ENCODE results near the gene ANHX.
"Not testable (repeated sequence)": the region's sequence is repeated elsewhere in the genome, so short reads cannot be mapped to it uniquely, and the experiment has no call there.

The ANHX gene

DNA sequence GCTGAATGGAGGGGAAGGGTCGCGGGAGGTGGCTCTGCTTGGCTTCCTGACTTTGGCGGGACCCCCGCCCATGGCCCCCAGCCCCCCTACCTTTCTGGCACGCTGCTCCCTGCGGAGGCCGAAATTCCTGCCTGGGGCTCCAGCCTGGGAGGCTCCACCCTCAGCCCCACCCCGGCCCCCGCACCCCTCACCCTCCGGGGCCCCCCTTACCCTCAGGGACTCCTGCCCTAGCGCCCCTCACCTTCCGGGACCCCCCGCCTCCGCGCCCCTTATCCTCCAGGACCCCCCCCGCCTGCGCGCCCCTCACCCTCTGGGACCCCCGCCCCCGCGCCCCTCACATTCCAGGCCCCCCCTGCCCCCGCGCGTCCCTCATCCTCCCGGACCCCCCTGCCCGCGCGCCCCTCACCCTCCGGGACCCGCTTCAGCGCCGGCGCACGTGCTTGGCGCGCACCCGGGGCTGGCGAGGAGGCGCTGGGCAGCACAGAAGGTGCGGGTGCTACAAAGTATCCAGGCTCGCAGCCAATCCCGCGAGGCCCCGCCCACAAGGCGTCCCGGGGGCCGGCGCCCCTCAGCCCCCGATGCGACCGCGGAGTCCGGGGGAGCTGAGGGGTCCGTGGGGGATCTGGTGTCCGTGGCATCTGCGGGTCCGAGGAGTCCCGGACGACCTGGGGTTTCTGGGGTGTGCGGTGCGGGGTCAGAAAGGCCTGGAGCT lies at the start of gene ANHX:
Gene ANHX, minus strand, starts transcription at position 477 of the 712 bp plus-strand sequence. CDS start 1,521 bp downstream, outside the sequence.
- DNase-seq (ENCODE audit: low read depth in 2 of 2): no peak

DNA sequence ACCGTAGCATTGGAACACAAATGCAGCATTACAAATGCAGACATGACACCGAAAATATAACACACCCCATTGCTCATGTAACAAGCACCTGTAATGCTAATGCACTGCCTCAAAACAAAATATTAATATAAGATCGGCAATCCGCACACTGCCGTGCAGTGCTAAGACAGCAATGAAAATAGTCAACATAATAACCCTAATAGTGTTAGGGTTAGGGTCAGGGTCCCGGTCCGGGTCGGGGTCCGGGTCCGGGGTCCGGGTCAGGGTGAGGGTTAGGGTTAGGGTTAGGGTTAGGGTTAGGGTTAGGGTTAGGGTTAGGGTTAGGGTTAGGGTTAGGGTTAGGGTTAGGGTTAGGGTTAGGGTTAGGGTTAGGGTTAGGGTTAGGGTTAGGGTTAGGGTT lies 29.0 kb upstream of the ANHX start:
- not testable (repeated sequence) for DNase-seq (ENCODE audit: low read depth in 2 of 2)

DNA sequence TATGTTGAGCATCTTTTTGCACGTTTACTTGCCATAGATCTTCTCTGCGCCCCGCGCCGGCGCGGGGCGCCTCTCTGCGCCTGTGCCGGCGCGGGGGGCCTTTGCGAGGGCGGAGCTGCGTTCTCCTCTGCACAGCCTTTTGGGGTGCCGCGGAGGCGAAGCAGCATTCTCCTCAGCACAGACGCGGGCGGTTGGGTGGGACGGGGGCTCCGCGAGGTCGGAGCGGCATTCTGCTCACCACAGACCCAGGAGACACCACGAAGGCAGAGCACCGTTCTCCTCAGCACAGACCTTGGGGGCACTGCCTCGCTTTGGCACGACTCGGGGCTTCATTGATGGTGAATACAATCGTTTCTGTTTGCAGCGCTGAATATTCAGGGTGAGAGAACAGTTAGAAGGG lies 28.5 kb upstream of the ANHX start:
- no peak for DNase-seq (ENCODE audit: low read depth in 2 of 2)

DNA sequence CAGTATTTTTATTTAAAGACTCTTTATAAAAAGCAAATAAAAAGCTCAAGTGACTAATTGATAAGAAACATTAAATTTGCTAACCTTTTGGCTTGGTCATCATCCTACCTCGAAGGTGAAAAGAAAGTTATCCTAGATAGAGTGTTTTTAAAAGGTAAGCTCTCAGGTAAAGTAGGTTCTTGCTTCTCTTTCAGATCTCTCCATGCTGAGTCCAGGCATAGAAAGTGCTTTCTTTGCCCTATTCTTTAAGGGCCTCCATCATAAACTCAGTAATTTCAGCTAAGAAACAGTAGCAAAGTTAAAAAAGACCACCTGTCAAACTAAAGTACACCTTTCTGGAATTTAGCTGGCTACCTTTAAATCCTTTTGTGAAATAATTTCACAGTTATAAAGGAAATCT lies 20.6 kb upstream of the ANHX start:
- no peak for DNase-seq (ENCODE audit: low read depth in 2 of 2)

DNA sequence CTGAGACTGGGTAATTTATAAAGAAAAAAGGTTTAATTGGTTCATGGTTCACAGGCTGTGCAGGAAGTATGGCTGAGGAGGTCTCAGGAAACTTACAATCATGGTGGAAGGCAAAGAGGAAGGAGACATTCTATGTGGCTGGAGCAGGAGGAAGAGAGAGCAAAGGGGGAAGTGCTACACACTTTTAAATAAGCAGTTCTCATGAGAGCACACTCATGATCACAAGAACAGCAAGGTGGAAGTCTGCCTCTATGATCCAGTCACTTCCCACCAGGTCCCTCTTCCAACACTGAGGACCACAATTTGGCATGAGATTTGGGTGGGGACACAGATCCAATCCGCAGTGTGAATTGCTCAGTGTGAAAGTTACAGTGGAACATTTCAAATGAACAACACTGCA lies 20.2 kb upstream of the ANHX start:
- not testable (repeated sequence) for DNase-seq (ENCODE audit: low read depth in 2 of 2)

DNA sequence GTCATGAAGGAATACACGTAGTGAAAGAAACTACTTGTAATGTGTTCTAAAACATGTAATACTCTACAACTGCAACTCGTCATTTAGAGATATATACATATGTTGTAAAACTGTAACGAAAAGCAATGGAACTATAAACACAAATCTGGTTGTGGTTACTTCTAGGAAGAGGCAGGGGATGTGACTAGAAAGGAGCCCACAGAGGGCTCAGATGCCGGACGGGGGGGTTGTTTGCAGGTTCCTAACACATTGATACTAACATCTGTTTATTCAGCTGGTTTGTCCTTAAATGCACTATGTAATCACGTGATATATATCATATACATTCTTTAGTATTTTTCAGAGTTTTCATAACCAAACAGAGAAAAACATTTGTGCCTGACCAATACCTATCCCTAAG lies 16.1 kb upstream of the ANHX start:
- no peak for DNase-seq (ENCODE audit: low read depth in 2 of 2)

DNA sequence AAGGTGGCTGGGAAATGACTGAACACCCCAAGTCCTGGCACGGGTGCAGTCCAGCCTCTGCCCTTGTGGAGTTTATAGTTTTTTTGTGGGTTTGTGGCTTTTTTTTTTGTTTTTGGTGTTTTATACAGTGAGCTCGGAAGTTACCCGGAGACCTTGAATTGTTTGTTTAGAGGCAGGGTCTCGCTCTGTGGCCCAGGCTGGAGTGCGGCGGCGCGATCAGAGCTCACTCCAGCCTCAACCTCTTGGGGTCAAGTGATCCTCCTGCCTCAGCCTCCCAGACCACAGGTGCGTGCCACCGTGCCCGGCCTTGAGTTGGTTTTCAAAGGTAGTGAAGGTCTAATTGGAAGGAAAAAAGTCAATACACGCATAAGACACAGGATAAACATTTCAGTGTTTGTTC lies 879 bp upstream of the ANHX start:
- DNase-seq (ENCODE audit: low read depth in 2 of 2): no peak

DNA sequence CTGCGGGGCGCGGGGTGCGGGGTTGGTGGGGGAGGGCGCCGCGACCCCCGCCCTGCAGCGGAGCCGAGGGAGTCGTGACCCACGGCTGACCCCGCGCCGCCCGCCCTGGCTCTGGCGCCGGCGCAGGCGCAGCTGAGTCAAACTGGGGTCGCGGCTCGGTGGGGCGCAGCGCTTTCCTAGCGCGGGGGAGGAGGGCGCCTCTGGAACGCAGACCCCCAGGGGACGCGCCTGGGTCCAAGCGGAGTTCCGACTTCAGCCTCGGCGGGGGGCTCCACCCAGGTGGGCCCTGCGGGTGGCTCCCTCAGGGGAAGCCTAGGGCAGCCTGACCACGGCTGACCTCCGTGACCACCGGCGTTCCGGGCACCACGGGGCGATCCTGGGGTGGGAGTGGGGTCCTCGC lies 467 bp upstream of the ANHX start:
- DNase-seq (ENCODE audit: low read depth in 2 of 2): no peak

DNA sequence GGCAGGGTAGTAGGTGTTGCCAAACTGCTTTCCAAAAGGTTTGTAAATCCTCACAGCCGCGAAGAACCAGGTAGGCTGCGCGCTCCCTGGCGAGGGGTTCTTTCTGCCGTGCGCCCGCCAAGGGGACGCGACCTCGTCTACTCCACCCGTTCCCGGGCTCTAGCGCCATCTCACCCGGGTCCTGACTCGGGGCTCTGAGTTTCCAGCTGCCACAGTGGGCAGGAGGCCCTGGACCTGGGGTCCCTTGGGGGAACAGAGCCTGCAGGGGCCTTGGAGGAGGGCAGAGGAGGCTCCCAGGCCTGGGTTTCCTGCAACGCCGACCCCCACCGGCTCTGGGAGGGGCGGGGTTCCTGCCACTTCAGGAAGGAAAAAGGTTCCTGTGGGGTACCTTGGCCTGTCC lies 706 bp downstream of the ANHX start:
- DNase-seq (ENCODE audit: low read depth in 2 of 2): no peak

DNA sequence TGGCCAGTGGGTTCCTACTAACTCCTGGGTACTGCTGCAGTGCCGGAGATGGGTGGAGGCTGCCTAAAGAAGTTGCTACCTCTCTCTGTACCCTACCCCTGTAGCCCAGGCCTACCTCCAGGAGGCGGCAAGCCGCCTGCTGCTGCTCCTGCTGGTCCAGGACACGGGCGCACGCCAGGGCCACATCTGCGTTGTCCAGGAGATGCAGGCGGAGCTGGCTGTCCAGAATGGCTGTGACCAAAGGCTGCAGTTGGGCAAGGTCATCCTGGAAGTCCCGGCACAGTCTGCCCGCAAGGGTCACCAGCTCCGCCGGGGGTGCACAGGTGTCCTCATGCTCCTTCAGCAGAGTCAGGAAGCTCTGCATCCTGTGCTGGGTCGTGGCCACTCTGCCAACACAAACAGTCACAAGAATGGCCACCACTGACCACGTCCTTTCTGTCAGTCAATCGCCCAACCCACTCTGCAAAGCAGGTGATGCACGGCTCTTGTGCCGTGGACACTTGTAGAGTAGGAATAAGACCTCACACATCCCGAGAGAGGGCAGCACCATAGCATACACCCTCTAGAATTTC lies 1.6 kb downstream of the ANHX start:
- no peak for DNase-seq (ENCODE audit: low read depth in 2 of 2)

DNA sequence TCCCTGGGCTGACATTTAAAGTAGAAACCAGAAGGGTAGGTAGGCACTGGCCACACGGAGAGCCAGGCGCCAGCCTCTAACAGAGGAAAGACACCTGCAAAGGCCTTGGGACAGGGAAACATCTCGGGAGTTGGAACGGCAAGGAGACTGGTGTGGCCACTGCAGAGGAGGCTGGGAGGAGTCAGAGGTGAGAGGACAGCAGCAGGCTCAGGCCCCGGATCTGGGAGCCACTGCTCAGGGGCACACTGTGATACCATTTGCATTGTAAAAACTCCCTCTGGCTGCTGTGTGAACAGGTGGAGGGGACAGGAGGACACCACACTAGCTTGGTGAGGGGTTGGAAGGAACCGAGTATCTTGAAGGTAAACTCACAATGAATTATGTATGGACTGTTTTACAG lies 2.7 kb downstream of the ANHX start:
- DNase-seq (ENCODE audit: low read depth in 2 of 2): no peak

DNA sequence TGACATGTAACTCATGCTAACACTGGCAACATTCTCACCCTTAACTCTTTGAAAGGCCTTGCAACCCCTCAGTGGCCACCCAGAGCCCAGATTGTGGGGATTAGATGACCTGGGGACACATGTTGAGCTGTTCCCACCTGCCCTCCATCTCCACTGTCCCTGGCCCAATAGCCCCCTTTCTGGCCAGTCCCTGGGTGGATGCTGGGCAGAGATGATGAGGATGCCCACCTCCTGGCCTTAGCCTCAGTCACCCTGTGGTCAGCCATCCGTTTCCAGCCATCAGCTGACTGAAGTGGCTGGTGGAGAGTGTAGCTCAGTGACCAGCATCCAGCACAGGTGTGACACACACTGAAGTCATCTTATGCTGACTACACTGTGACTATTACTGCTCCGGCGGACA lies 4.7 kb downstream of the ANHX start:
- no peak for DNase-seq (ENCODE audit: low read depth in 2 of 2)

DNA sequence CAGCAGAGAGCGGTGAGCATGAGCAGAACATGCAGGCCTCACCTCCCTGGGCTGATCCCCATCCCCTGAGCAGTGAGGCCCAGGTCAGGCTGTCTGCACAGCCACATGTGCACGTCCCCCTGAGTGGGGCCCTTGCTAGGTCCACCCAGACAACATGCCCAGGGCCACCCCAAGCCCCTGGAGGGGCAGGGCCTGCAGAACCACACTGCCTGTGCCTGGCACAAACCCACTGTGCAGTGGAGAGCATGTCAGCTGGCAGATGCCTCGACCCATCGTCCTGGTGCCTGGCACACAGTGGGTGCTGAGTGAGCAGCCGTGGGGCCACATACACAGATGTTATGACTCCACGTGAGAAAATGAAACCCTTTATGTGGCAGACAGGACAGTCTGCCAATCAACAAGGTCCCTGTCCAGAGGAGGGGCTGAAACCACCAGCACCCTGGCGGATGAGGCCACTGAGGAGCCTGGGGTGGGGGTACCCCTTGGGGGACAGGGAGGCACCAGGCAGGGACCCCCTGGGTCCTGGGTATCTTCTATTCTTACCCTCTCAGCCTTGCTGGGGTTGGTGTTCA lies 8.3 kb downstream of the ANHX start:
- no peak for DNase-seq (ENCODE audit: low read depth in 2 of 2)

DNA sequence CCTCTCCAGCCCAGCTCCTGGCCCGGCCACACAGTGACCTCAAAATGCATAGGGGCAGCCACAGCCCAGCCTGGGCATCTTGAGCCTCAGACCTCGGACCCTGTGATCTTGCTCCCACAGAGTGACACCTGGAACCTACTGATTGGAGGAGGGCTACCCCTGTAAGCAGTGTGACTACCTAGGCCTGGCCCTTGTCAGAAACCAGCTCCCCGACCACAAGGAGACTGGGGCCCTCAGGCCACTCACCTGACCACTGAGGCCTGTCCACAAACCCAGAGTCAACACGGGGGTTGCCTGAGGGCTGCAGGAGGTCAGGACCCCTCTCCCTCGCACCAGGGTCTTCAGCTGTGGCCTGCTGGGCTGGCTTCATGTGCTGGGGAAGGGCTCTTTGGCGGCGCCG lies 9.0 kb downstream of the ANHX start:
- DNase-seq (ENCODE audit: low read depth in 2 of 2): no peak

DNA sequence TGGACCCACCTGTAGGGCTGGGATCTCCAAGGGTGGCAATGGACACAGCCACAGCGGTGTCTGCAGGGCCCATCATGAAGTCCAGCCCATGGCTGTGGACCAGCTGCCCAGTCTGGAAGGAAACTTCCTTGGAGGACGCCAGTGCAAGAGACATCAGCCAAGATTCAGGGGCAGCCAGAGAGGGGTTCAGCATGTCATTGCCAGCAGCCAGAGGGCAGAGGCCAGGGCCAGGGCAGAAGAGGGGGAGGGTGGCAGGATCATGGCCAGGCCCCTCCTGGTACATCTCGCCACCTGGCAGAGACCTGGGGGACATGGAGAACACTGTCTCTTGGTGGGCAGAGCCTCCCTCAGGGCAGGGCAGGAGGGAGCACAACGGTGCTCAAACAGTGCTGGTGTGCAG lies 10.2 kb downstream of the ANHX start:
- no peak for DNase-seq (ENCODE audit: low read depth in 2 of 2)

DNA sequence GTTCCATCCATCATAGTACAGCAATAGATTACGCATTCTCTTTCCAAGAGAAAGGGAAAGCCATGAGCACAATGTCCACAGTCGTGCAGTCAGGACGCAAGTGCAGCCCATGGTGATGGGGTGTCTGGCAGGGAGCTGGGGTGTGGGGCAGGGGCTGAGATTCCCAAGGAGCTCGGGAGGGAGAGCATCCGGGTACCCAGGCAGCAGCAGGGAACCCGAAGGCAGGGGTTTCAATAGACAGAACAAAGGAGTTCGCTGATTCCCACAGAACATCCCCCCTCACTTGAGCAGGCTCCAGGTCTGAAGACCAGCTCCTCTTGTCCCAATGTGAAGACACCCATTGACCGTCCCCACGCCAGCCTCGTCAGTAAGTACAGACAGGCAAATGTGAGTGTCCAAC lies 13.5 kb downstream of the ANHX start:
- no peak for DNase-seq (ENCODE audit: low read depth in 2 of 2)

DNA sequence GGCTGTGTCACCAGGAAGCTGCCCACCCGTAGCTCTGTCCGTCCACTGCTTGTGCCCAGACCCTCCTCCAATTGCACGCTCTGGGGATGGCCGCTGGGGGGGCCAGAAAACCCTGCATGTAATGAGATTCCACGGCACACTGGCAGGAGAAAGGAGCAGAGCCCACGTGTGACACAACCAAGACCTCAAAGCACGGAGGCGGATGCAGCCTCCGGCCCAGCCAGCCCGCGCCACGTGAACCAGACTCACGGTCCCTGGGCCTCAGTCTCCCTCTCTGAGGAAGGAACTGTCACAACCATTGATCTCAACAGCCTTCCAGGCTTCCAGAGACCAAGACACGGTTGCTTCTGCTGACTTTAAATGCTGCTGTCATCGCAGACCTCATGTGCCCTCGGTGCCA lies 14.4 kb downstream of the ANHX start:
- no peak for DNase-seq (ENCODE audit: low read depth in 2 of 2)

DNA sequence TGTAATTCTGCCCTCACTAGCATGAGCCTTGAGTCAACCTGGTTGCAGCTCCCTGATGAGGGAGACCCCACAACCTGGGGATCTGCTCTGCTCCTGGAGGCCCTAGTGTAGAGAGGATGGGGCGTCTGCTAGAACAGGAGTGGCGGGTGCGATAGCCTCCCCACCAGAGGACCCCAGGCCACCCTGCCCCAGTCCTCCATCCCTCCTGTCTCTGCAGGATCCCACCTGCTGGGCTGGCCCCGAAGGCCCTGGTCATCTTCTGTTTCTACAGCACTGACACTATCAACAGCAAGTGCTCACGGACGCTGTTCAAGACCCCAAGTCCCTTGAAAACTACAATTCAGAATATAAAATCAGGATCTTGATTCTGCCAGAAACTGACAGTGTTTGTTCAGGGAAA lies 15.2 kb downstream of the ANHX start:
- DNase-seq (ENCODE audit: low read depth in 2 of 2): no peak

DNA sequence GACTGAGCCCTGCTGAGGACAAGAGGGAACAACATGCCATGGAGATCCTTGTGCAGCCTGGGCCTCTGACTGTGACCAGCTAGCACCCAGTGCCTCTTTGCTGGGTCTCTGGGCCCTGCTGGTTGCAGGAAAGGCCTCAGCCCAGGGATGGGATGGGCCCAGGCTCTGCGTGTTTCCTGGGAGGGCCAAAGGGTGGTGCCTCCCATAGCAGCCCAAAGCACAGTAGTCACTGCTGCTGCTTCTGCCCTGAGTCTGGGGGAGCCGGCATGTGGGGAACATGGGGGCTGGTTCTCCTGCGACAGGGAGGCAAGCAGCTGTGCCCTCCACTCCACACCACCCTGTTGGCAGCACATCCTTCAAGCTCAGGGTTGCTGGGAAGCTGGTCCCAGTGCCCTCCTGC lies 18.5 kb downstream of the ANHX start:
- DNase-seq (ENCODE audit: low read depth in 2 of 2): no peak

DNA sequence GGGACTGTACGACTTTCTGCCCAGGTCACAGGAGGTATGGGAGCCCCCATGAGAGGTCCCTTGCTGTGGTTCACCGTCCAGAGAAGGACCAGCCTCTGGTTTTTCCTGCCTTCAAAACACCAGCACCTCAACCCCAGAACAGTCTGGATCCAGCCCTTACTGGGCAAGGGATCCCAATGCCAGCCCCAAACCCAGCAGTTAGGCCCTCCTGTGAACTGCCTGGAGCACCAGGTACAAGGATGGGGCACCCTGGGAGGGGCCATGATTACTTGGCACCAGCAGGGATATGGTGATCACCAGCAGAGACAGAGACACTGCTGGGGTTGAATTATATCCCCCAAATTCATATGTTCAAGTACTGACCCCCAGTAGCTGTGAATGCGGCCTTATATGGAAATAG lies 20.0 kb downstream of the ANHX start:
- DNase-seq (ENCODE audit: low read depth in 2 of 2): no peak

DNA sequence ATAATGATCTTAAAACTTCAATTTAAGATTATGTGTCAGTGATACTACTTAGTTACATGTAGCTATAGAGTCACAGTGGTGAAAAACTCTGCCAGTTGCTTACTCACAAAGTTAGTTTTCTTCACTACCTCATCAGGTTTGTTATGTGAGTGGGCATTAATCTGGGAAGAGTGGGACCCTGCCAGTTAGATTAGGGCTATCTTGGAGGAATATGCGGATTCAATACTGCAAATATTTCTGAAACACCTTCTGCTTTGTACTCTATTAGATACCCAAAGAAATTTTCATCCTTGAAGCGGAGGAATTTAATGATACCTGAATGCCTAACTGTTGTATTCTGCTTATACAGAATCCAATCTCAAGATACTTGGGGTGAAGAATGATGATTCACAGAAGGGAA lies 29.3 kb downstream of the ANHX start:
- DNase-seq (ENCODE audit: low read depth in 2 of 2): no peak

DNA sequence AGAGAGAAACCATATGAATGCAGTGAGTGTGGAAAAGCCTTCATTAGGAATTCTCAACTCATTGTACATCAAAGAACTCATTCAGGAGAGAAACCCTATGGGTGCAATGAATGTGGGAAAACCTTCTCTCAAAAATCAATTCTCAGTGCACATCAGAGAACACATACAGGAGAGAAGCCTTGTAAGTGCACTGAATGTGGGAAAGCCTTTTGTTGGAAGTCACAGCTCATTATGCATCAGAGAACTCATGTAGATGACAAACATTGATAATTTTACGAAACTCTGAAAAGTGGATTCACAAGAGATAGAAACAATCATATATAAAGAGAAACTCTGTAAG lies 31.4 kb downstream of the ANHX start:
- no peak for DNase-seq (ENCODE audit: low read depth in 2 of 2)

DNA sequence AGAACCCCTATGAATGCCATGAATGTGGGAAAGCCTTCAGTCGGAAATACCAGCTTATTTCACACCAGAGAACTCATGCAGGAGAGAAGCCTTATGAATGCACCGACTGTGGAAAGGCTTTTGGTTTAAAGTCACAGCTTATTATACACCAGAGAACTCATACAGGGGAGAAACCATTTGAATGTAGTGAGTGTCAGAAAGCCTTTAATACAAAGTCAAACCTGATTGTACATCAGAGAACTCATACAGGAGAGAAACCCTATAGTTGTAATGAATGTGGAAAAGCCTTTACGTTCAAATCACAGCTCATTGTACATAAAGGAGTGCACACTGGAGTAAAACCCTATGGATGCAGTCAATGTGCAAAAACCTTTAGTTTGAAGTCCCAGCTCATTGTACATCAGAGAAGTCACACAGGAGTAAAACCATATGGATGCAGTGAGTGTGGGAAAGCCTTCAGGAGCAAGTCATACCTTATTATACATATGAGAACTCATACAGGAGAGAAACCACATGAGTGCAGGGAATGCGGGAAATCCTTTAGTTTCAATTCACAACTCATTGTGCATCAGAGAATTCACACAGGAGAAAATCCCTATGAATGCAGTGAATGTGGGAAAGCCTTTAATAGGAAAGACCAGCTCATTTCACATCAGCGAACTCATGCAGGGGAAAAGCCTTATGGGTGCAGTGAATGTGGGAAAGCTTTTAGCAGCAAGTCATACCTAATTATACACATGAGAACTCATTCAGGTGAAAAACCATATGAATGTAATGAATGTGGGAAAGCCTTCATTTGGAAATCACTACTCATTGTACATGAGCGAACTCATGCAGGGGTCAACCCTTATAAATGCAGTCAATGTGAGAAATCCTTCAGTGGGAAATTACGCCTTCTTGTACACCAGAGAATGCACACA lies 32.1 kb downstream of the ANHX start:
- DNase-seq (ENCODE audit: low read depth in 2 of 2): no peak
